RKO (cell line): ENCODE results near the gene H2AZ1.

Experiments
- DNase-seq: peaks from one replicate; pipeline ENCODE4 v3.0.0-alpha.2; 2016; ENCODE audit warnings: low spot score

H2AZ1 gene

DNA sequence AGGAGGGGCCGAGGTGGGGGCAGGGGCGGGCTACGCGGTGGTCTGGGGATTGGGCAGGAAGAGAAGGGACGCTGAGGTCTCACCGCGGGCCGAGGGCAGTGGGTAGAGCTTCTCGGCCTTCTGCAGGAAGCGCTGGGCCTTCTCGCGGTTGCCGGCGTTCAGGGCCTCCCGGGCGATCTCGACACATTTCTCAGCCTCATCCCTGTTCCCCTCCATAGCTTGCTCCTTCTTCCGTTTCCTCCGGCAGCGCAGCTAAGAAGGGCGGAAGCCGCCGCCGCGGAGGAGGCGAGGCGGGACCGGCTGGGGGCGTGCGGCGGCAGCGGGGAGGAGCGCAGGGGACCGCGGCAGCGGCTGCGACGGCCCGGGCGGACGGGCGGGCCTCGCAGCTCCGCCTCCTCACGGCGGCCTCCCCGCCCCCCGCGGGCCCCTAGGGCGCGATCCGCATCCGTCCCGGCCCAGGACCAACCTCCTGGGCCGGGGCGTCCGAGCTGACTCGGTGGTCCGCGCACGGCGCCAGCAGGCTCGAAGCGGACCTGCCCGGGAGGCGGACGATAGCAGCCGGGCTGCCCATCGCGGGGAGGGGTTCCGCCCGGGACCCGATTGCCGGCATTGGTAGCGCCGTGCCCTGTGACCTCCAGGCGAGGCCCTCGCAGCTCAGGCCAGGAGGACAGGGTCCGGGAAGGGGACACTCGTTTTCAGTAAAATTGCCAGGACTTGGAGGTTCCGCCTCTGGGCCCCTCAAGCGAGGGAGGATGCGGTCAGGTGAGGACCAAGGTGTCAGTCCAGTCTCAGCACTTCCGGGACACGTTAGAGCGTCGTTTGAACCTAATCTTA is 3.5 kb downstream of the H2AZ1 start, which contains the start of gene DNAJB14:
DNAJB14 (minus strand) TSS at position 263 of the 834 bp plus-strand sequence; CDS start at position 216, 47 bp downstream.
- DNase-seq, result peak; percentile 78

DNA sequence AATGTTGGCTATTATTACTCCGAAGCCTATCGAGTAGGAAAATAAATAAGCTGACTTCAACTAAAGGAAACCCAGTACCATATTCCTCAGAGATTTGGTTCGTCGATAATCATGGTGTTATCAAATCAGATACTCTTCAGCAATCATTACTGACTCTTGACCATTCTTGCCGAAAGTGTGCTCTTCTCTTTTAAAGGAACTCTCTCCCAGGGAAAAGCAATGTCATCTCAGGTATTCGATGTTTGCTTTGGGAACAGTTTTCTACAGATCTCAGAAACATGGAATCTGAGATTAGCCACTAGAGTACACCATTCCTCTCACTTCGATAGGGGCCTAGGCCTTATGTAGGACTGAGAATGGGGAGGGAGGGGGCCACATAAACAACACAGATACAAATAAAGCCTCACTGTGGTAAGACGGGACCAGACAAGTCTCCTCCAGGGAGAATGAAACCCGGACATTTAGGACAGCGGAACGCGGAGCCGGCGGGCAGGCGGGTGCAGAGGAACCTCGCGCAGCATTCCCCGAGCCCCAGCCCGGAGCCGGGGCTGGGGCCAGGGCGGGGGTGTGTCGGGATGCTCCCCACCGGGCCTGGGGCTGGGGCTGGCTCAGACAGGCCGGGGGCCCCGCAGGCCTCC is 4.2 kb downstream of the H2AZ1 start:
- DNase-seq, result peak; percentile 45

DNA sequence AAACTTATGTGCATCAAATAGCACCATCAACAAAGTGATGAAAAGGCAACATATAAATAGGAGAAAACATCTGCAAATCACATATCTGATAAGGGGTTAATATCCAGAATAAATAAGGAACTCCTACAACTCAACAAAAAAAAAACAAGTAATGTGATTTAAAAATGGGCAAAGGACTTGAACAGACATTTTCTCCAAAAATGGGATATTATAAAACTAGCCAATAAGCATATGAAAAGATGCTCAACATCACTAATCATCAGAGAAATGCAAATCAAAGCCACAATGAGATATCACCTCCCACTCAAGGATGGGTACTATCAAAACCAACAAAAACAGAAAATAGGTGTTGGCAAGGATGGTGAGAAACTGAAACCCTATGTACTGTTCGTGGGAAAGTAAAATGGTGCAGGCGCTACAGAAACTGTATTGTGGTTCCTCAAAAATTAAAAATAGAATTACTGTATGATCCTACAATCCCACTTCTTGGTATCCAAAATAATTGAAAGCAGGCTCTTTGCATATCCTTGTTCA is 6.1 kb downstream of the H2AZ1 start:
- no peak for DNase-seq

DNA sequence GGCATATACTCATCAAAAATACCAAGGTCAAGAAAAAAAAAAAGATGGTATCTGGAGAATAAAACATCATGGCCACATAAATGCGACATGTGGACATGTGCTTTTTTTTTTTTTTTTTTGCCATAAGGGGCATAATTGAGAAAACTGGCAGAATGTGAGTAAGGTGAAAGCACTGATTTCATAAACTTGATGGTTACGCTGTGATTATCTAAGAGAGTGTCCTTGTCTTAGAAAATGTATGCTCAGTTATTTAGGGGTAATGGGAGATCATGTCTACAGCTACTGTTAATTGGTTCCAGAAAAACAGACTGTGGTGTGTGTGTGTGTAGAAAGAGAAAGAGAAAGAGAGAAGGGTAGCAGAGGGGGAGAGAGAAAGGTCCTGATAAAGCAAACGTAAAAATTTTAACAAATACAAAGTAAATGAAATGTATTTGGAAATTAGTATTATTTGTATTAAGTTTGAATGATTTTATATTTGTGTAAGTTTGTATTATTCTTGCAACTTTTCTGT is 11.8 kb downstream of the H2AZ1 start:
- DNase-seq, result no peak

DNA sequence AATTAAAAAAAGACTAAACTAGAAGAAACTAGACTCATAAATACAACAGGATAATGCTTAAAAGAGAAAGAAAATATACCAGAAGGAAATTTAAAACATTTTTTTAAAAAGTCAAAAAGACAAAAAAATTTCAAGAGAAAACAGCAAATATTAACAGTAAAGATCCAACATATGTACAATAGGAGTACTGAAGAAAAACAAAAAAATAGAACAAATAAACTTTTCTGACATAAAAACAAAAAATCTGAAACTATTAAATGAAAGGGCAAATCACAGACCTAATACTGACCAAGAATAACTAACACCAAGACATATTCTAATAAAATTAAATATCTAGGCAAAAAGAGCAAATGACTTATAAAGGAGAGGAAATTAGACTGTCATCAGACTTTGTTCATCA is 15.2 kb downstream of the H2AZ1 start:
- DNase-seq, result peak; percentile 51

DNA sequence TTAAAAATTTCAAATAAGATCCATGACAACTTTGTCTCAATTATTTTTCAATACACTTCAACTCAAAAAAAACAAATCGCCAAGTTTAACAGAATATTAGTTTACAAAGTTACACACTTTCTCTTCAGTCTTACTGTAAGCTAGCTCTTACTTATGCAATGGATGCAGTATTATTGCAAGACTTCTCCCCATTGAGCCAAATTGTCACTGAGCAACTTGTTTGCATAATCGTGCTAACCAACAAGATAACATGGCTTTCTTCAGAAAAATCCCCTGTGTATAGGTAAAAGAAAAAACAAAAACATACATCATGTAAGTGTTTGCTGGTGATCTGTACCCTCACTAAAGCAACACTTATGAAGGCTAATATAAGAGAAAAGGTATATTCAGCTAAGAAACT is 22.5 kb downstream of the H2AZ1 start:
- DNase-seq, result no peak

DNA sequence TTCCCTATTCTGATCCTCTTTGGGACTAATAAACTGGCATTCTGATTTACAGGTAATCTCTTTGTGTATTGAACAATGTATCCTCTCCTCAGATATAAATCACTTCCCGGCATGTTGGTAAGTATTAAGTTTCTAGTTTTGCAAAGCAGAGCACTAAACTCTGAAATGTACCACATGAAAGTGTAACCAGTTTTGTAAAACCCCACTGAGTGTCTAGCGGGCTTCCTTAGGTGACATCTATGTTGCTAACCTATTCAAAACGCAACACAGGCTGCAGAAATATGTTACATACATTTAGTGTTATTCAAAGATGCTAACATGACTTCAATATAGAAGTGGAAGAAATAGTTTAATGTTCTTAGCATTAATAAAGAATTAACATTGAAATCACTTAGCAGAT is 28.9 kb downstream of the H2AZ1 start:
- DNase-seq, result no peak

DNA sequence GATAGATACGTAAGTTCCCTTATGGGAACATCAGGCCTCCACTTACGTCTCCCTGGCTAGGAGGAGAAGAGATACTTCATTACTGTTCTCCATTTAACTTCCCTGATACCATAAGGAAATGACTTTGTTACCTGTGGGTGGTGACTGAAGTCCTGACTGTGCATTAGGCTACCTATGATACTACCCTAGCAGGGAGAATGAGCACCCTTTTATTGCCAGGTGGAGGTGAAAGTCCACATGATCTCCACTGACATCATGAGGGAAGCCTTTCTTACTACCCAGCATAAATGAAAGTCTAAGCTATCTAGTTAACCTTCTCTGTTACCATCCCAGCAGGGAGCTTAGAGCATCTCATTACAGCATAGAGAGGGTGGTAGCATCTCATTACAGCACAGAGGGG is 31.4 kb downstream of the H2AZ1 start:
- DNase-seq, result no peak

DNA sequence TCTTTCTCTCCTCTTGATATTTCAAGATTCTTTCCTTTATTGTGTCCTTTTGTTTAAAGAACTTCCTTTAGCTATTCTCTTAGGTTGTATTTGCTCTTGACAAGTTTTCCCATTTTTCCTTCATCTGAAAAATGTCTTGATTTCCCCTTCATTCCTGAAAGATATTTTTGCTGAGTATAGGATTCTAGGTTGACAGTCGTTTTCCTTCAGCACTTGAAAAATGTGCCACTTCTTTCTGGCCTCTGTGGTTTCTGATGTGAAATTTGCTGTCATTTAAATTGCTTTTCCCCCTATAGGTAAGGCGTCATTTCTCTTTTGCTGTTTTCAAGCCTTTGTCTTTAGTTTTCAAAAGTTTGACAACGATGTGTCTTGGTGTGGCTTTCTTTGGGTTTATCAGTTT is 32.5 kb downstream of the H2AZ1 start:
- DNase-seq, result no peak

DNA sequence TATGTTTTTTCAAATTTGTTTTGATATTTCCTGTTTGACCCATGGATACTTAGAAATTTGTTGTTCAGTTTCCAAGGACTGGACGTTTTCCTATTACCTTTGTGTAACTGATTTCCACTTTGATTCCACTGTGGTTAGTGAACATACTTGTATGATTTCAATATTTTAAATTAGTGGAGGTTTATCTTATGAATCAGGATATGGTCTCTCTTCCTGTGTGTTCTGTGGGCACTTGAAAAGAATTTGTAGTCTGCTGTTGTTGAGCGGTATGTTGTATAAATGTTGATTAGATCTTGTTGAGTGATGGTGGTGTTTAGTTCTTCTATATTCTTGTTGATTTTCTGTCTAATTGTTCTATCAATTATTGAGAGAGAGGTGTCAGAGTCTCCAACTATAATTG is 34.6 kb downstream of the H2AZ1 start:
- no peak for DNase-seq
